ENCODE data around the gene TRAK1. TPM values are rescaled to one million over a fixed set of nuclear protein-coding genes. Genes with fewer than 3 reads are reported as not detected.

Gene TRAK1
- total and polyA plus RNA-seq, 2 of the 4 experiments (the other 2 are of a cell fraction) = 25.6 to 28.1 TPM

- Histone ChIP-seq H3K23ac (ENCODE audit: low read depth, low read length) (no peak overlapping the region), H3K4me1 (ENCODE audit: control insufficient read depth, insufficient read depth, low read length) (no peaks in the 10 kb centered on the region; the same call in 1 of the 2 replicates), H3K14ac (replicated peaks; ENCODE audit: low read depth, low read length) (no peak overlapping the region), H3K9ac (ENCODE audit: low read depth, low read length) (no peak overlapping the region), H3K18ac (ENCODE audit: low read depth, low read length) (no peak overlapping the region), H2BK5ac (ENCODE audit: low read depth, low read length, poor library complexity, severe bottlenecking) (no peak overlapping the region), H3K4me3 (ENCODE audit: insufficient read depth, low read depth, low read length) (no peak overlapping the region), H3K9me3 (ENCODE audit: control insufficient read depth, insufficient read depth, low read length) (no peaks in the 10 kb centered on the region), H2AK9ac (replicated peaks; ENCODE audit: low read depth, low read length, poor library complexity) (no peak overlapping the region), H4K8ac (ENCODE audit: low read depth in 2 of 2, low read length in 2 of 2) (no peak overlapping the region), H4K5ac (ENCODE audit: low read depth, low read length) (no peak overlapping the region), H3K4ac (ENCODE audit: low read depth, low read length) (no peak overlapping the region), H3K9me1 (ENCODE audit: insufficient read depth, low read length) (peaks cover 6% of the 10 kb centered on the region; the same call in 1 of the 2 replicates), H3K56ac (ENCODE audit: extremely low read depth, insufficient read depth, low read length) (no peak overlapping the region), H2BK15ac (ENCODE audit: low read depth, low read length) (no peak overlapping the region), H2BK20ac (ENCODE audit: low read depth, low read length) (no peak overlapping the region), H2AK5ac (ENCODE audit: low read depth, low read length) (no peak overlapping the region), H4K20me1 (ENCODE audit: insufficient read depth, low read length) (no peaks in the 10 kb centered on the region), H4K91ac (ENCODE audit: insufficient read depth, low read depth, low read length) (no peak overlapping the region), H3K27me3 (ENCODE audit: control insufficient read depth, insufficient read depth, low read length) (no peaks in the 10 kb centered on the region), H3K79me1 (ENCODE audit: low read depth in 1 of 2, low read length in 2 of 2) (peaks cover 19 to 24% of the 10 kb centered on the region in 2 experiments; a peak in 3 of 4 replicates), H2AFZ (replicated peaks; ENCODE audit: low read length, poor library complexity) (no peak overlapping the region), H2BK120ac (ENCODE audit: low read depth, low read length) (no peak overlapping the region), H3K4me2 (ENCODE audit: low read depth, low read length) (no peak overlapping the region), H3K36me3 (ENCODE audit: control insufficient read depth, insufficient read depth, low read length) (no peaks in the 10 kb centered on the region), H3K27ac (ENCODE audit: insufficient read depth, low read length) (no peak overlapping the region)
- ChIA-PET POLR2A (ENCODE audit: unreplicated experiment) (no interaction called here), CTCF (no interaction called here)
- no TSS peak for BruUV-seq (replicated peaks)
- intact Hi-C loops (cut with micrococcal nuclease) = no loop called here
- in situ Hi-C loops (cut with MboI; ENCODE audit: low sequenced_read_pairs) = no loop called here
- no peak for ATAC-seq (ENCODE audit: low read depth)
- no peak for DNase-seq
- WGBS, 2 experiments (ENCODE audit: extremely low coverage in 2 of 2, insufficient read length in 1 of 2) = 77% methylated on average over 3 of the region's 7 CpGs; no CpG with 5 or more reads in 1 of the 2 experiments
- dilution Hi-C loops (cut with HindIII; ENCODE audit: low sequenced_read_pairs, unreplicated experiment) = no loop called here
- no peak for TF ChIP-seq SMC3 (IDR thresholded peaks at IDR 0.05; ENCODE audit: low read depth, low read length)
- TF ChIP-seq MAFK (IDR thresholded peaks at IDR 0.05; ENCODE audit: low read depth, low read length) = no peak
- no peak for TF ChIP-seq FOS (IDR thresholded peaks at IDR 0.05; ENCODE audit: low read depth, low read length)
- no peak for TF ChIP-seq RAD21 (IDR thresholded peaks at IDR 0.05; ENCODE audit: low read length)
- no peak for TF ChIP-seq USF2 (IDR thresholded peaks at IDR 0.05; ENCODE audit: low read depth, low read length)
- TF ChIP-seq CHD1 (IDR thresholded peaks at IDR 0.05; ENCODE audit: low read depth, low read length) = no peak
- TF ChIP-seq RCOR1 (IDR thresholded peaks at IDR 0.05; ENCODE audit: insufficient replicate concordance, low read length) = no peak
- TF ChIP-seq MXI1 (IDR thresholded peaks at IDR 0.05; ENCODE audit: borderline replicate concordance, low read depth, low read length) = no peak
- no peak for TF ChIP-seq RFX5 (IDR thresholded peaks at IDR 0.05; ENCODE audit: low read depth, low read length)
- no peak for TF ChIP-seq ELK1 (IDR thresholded peaks at IDR 0.05; ENCODE audit: borderline replicate concordance, low read depth, low read length)
- TF ChIP-seq BHLHE40 (IDR thresholded peaks at IDR 0.05; ENCODE audit: low read depth, low read length) = no peak
- no peak for TF ChIP-seq CEBPB (IDR thresholded peaks at IDR 0.05; ENCODE audit: low read depth, low read length)
- no peak for TF ChIP-seq MAZ (IDR thresholded peaks at IDR 0.05; ENCODE audit: borderline replicate concordance, low read depth, low read length)
- no peak for TF ChIP-seq NFE2L2 (IDR thresholded peaks at IDR 0.05; ENCODE audit: low read depth, low read length)
- no peak for TF ChIP-seq POLR2A (IDR thresholded peaks at IDR 0.05; ENCODE audit: low read depth, low read length)
- TF ChIP-seq CTCF (conservative IDR thresholded peaks at IDR 0.05; ENCODE audit: low read depth, low read length) = no peak
These were observed 78.5 kb downstream of the TRAK1 start for GRCh38 chr3:42169579-42170120.
